ENCODE data around the gene SF3A2. TPM values are rescaled to one million over a fixed set of nuclear protein-coding genes. Genes with fewer than 3 reads are reported as not detected.
A peak's percentile ranks its signal among the peaks of the same experiment; 100 is the strongest.

The SF3A2 gene
- total RNA-seq, 2 experiments from 2014 or later: 124 to 206 TPM

- peak; percentile 90 for DNase-seq (ENCODE audit: low spot score)
- BruUV-seq (replicated peaks): no TSS peak
- Histone ChIP-seq H3K27ac (ENCODE audit: low read depth, low read length, poor library complexity, severe bottlenecking) (peak overlapping the region; percentile 86), H3K79me2 (ENCODE audit: insufficient read depth, low read depth, low read length) (no peaks in the 10 kb centered on the region), H3K36me3 (ENCODE audit: insufficient read depth, low read length) (no peaks in the 10 kb centered on the region), H3K9me3 (ENCODE audit: low read length) (no peaks in the 10 kb centered on the region), H4K20me1 (ENCODE audit: insufficient read depth, low read length) (no peaks in the 10 kb centered on the region; the same call in 1 of the 2 replicates), H3K9me2 (ENCODE audit: insufficient read depth, low read length) (no peaks in the 10 kb centered on the region), H2AFZ (ENCODE audit: low read length) (peak overlapping the region; percentile 69; the same call in 1 of the 2 replicates), H3K4me3 (ENCODE audit: low read depth, low read length, poor library complexity, severe bottlenecking) (peak overlapping the region; percentile 73), H3K4me1 (ENCODE audit: insufficient read depth, low read length, poor library complexity, severe bottlenecking) (peaks cover 41% of the 10 kb centered on the region), H3K4me2 (ENCODE audit: low read length) (peak overlapping the region; percentile 76)
- ChIA-PET POLR2A (interaction anchor here (0.8 to 1.6 kb wide), 5 partner anchors 38 to 415 kb away, joined by 3 to 7 read pairs (median 5); partner anchors contain the start of genes GADD45B and LSM7), CTCF (ENCODE audit: unreplicated experiment) (interaction anchor here (1.0 kb wide), 1 partner anchor 29 kb away, joined by 9 read pairs; no protein-coding TSS in a partner anchor)
- no peak for TF ChIP-seq CTCF (conservative IDR thresholded peaks at IDR 0.05; ENCODE audit: low read length)
- TF ChIP-seq EZH2phosphoT487 (IDR thresholded peaks at IDR 0.05; ENCODE audit: borderline replicate concordance, low read depth, low read length): no peak
- intact Hi-C loops (cut with micrococcal nuclease; ENCODE audit: unreplicated experiment): no loop called here
Observed at GRCh38 chr19:2289714-2290435, 53.3 kb downstream of the SF3A2 start.

- no peaks in the 10 kb centered on the region; the same call in 1 of the 2 replicates for H4K20me1 ChIP-seq (ENCODE audit: insufficient read depth, low read length)
- H3K27ac ChIP-seq (ENCODE audit: low read depth, low read length, poor library complexity, severe bottlenecking): no peak overlapping the region
- TF ChIP-seq EZH2phosphoT487 (IDR thresholded peaks at IDR 0.05; ENCODE audit: borderline replicate concordance, low read depth, low read length) (no peak), CTCF (conservative IDR thresholded peaks at IDR 0.05; ENCODE audit: low read length) (no peak)
- H3K79me2 ChIP-seq (ENCODE audit: insufficient read depth, low read depth, low read length): no peaks in the 10 kb centered on the region
- DNase-seq (ENCODE audit: low spot score): no peak
- no peaks in the 10 kb centered on the region for H3K9me2 ChIP-seq (ENCODE audit: insufficient read depth, low read length)
- no peaks in the 10 kb centered on the region for H3K9me3 ChIP-seq (ENCODE audit: low read length)
- CTCF ChIA-PET (ENCODE audit: unreplicated experiment): no interaction called here
- POLR2A ChIA-PET: interaction anchor here (0.6 kb wide), 1 partner anchor 20 kb away, joined by 5 read pairs; no protein-coding TSS in a partner anchor
- H3K4me2 ChIP-seq (ENCODE audit: low read length): peak overlapping the region; percentile 76
- peaks cover 41% of the 10 kb centered on the region for H3K4me1 ChIP-seq (ENCODE audit: insufficient read depth, low read length, poor library complexity, severe bottlenecking)
- H3K36me3 ChIP-seq (ENCODE audit: insufficient read depth, low read length): no peaks in the 10 kb centered on the region
- peak overlapping the region; percentile 73 for H3K4me3 ChIP-seq (ENCODE audit: low read depth, low read length, poor library complexity, severe bottlenecking)
- intact Hi-C loops (cut with micrococcal nuclease; ENCODE audit: unreplicated experiment): no loop called here
- peak overlapping the region; percentile 69; the same call in 1 of the 2 replicates for H2AFZ ChIP-seq (ENCODE audit: low read length)
- no TSS peak for BruUV-seq (replicated peaks)
Observed at GRCh38 chr19:2290441-2291184, 54.0 kb downstream of the SF3A2 start.

All from OCI-LY7 (cell line).